GM23248 (cell line): ENCODE data around the gene UBASH3A.

Experiments
- EZH2 ChIP-seq: fragments of 200-600 bp; sonication (generic); IDR thresholded peaks from 2 replicates; pipeline ENCODE4 v1.6.1; 2018; ENCODE audit warnings: antibody characterized with exemption, mild to moderate bottlenecking; ENCODE audit not compliant: insufficient read depth, poor library complexity, severe bottlenecking
- EZH2phosphoT487 ChIP-seq: fragments of 200-600 bp; sonication (generic); IDR thresholded peaks from 2 replicates; pipeline ENCODE4 v1.6.1; 2018; ENCODE audit warnings: antibody characterized with exemption, moderate library complexity, mild to moderate bottlenecking, low read depth; ENCODE audit not compliant: insufficient read depth

DNA sequence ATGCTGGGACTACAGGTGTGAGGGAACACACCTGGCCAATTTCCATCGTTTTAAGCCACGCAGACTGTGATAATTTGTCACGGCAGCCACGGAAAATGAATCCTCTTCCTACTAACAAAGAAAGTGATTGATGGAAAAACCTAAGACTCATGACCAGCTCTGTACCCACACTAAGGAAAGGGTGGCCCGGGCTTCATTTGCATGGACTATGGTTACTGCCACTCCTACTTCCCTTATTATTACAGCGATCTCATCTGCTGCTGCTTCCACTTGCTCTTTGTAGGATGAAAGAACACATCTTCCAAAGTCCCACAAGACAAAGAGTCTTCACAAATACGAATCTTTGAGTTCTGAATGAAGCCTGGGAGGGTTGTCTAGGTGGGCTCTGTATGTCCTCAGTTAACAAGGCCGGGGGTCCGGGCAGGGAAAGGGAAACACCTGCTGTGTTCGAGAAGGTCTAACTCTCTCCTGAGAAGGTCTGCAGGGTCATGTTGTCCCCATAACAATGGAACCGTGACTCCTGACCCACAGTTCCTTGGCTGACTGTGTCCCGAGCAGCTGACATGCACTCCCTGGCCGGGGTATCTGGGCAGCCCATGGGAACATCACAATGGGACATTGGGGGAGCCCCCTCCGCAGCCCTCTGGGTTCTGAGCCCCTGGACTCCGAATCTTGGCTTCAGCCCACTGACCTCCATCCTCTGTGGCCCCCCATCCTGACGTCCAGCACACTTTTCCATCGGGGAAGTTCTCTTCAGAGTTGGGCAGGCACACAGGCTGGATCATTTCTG, 24.1 kb upstream of the UBASH3A start:
- TF ChIP-seq EZH2, result no peak
- no peak for TF ChIP-seq EZH2phosphoT487
